Superior temporal gyrus (tissue), 1 donor: ENCODE results near the gene EEF1AKMT3.

ENCODE experiments used
- DNase-seq: peaks from one replicate; pipeline ENCODE4 v3.0.0-alpha.2; 2016; ENCODE audit errors: extremely low spot score

EEF1AKMT3 gene

DNA sequence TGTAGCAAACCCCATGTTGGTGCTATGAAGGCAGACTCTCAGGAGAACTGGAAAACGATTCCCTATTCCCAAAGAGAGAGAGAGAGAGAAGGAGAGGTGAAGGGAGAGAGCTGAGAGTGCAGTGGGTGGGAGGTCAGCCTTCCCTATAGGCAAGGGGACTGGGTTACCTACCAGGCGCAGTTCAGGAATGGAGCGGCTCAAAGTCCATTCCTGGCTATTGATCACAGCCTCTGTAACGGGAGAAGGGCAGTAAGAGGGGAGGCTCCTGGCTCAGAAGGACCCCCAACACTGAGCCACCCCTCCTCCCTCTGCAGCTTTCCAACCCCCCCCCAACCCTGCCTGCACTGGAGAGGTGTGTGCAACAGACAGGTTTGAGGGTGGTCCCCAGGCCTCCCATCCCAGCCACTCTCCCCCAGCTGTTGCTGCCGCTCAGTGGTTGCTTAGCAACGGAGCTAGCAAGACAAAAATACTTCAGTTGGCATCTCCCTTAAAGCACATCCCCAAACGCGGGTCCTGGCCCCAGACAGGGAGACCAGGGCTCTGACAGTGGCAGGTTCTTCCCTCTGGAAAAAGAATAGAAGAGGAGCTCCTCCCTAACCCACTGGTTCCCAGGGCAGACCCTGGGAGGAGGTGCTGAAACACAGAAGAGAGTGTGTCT lies 37.1 kb upstream of the EEF1AKMT3 start:
- peak; percentile 19 for DNase-seq

DNA sequence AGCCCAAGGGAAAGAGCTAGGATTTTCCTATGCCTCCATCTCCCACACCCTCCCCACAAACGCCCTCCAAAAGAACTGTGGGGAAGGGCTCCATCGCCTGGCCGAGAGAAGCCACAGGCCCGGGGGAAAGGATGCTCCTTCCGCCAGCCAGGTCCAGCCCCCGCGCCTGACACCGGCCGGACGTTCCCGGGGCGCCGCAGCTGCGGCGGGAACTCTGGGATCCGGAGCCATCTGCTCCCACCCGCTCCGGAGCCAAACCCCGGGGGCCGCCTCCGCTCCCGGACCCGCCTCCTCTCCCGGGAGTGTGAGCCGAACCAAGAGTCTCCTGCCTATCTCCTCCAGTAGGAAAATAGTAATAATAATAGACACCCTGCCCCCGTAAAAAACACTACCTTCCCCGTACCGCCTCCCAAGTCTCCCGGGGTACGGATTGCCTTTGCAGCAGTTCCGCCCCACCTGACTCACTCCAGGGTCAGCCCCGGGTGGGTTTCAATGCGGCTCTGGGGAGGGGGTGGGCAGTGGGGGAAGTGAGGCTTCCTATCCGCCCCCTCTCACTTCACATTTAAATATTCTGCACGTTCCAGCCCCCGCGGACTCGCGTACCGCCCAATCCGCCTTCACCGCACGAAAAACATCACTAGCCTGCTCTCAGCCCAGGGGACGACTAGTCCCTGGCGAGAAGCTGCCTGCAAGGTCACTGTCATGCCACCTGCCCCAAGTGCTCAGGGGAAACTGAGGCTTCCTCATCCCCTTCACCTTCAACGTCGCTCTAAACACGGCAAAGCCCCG lies 36.3 kb upstream of the EEF1AKMT3 start:
- peak; percentile 35 for DNase-seq

- no peak for DNase-seq
These were observed 35.5 kb upstream of the EEF1AKMT3 start for GRCh38 chr12:57736741-57737466.

DNA sequence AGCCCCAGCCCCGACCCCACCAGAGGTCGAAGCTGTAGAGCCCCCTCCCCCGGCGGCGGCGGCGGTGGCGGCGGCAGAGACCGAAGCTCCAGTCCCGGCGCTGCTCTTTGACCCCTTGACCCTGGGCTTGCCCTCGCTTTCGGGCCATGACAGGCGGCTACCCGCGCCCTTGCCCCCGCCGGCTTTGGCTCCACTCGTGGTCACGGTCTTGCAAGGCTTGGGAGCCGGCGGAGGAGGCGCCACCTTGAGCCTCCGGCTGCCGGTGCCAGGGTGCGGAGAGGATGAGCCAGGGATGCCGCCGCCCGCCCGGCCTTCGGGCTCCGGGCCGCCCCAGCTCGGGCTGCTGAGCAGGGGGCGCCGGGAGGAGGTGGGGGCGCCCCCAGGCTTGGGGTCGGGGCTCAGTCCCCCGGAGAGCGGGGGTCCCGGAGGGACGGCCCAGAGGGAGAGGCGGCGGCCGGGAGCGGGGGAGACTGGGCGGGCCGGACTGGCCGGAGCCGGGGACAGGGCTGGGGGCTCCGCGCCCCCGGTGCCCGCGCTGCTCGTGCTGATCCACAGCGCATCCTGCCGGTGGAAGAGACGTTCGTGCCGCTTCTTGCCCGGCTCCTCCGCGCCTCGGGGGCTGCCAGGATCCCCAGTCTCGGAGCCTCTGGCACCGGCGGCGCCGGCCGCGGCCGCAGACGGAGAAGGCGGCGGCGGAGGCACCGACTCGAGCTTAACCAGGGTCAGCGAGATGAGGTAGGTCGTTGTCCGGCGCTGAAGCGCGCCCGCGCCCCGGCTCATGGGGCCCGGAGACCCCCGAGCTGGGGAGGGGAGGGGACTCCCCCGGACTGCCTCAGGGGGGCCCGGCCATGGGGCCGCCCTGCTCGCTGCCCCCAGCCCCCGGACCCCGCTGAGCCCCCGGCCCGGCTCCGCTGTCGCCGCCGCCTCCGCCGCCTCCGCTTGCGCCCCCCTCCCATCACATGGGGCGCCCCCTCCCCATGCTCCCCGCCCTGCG lies 34.6 kb upstream of the EEF1AKMT3 start:
- DNase-seq = no peak

DNA sequence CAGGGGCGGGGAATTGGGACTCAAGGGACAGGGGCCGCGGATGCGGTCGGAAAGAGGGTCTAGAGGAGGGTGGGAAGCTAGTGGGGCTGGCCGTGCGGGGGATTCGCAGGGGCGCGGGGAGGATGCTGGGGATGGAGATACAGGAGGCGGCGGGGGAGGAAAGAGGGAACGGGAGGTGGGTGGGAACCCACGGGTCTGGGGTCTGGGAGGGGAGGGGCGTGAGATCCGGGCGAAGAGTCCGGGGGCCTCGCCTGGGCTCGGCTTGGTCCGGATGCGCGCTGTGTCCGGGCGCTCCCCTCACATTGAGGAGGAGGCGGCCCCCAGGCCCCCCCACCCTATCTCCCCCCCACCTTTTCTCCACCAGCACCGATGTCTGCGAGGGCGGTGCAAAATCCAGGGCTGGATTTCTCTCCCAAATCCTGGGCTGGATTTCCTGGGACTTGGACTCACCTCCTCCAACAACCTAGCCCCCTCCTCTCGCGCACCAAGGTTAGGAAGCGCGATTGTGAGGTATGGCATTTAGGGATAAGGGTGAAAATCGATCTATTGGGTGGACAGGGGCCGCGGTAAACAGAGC lies 33.7 kb upstream of the EEF1AKMT3 start, which contains the start of gene AGAP2:
Gene AGAP2 (minus strand): TSS at position 82 of the 577 bp plus-strand sequence. CDS start 496 bp downstream, outside the sequence.
- DNase-seq = peak; percentile 57

GRCh38 chr12:57739387-57739786 lies 33.0 kb upstream of the EEF1AKMT3 start:
- peak; percentile 22 for DNase-seq

DNA sequence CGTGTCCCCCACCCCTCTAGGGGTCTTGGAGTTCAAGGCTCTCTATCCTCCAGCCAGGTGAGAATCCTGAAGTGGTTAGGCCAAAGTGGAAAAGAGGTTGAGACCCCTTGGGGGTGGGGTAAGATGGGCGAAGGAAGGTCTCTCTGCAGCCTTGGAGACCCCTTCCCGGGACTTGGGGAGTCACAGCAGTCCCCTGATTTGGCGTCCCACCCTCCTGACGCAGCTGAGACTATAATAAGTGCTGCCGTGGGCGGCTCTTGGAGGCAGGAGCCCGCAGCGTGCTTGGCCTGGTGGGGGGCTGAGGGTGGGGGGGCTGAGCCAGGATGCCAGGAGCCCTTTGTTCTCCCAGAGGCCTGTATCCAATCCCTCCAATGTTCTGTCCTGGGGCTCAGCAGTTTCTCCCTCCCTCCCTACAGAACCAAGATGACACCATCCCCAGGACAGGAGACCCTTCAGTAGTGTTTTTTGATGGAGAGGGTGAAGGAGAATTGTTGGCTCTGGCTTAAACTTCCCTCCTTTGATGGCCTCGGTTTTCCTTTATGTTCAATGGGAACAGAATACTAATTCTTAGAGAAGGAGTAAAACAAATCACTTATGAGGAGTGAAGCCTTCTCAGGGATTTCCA lies 32.4 kb upstream of the EEF1AKMT3 start:
- DNase-seq = no peak

DNA sequence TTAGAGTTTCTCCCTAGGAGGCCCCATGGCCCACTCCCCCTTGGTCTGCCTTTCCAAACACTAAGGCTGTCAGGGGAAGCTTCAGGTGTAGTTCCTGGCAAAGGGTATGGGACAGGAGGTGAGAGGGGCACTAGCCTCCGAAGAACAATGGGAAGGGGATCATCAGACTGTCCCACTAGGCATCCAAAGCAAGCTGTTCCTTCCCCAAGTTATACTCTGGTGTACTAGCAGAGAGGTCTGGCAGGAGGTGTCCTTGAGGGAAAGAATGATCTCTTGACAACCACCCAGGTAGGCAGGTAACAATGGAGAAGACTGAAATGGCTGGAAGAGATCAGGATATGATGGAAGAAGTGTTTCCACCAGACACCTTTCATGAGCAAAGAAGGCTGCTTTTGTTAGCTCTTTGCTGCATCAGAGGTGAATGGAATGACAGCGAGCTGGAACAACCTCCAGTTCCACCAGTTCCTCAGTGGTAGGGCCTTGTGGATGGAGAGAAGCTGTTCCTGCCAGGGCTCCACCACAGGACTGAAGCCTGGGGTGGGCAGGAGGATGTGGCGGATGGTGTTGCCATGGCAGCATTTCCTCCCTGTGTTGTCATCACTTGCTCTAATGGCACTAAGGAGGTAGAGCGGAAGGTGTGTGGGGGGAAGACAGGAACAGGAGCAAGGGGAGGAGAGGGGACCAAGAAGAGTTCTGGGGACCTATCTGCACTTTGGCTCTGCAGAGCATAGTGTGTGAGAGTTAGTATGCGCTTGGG lies 31.6 kb upstream of the EEF1AKMT3 start:
- DNase-seq = peak; percentile 26

GRCh38 chr12:57741413-57741789 lies 31.0 kb upstream of the EEF1AKMT3 start:
- no peak for DNase-seq

- no peak for DNase-seq
These were observed 30.3 kb upstream of the EEF1AKMT3 start for GRCh38 chr12:57741844-57742738.

DNA sequence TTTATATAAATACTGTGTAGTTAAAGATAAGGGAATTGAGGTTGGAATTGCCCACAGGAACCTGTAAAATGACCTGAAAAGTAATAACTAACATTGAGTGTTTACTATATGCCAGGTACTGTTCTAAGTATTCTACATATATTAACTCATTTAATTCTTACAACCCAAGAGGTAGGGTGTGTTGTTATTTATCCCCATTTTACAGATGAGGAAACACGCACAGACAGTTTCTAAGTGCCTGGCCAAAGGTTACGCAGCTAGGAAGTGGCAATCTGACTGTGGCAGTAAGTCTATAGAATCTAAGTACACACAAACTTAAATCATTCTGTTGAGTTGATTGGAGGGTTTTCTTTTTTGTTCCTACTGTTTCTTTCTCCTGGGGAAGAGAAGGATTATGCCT lies 28.6 kb upstream of the EEF1AKMT3 start:
- DNase-seq = no peak

DNA sequence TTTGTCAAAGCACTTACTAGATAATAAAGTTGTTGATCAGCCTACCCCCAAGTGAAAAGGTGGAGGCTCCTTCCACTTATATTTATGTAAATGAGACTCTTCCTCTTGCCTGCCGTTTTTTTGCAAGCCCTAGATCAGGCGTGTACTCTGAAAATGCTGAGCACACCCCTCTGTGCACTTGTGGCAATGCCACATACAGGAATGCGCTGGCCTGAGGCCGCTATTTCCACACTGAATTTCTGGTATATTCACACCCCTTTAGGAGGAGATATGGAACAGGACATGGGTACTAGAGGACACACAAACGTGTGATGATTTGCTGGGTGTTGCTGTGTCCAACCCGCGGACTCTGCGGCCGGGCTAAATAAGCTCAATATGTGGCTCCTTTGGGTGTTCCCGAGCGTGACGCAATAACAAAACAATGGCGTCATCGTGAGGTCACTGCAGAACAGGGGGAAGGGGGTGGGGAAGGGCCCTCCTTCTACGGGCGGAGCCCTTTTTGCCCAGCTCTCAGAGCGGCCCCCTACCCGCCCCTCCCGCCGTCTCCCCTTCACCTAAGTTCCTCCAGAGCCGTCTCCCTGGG lies 28.1 kb upstream of the EEF1AKMT3 start:
- peak; percentile 43 for DNase-seq

- peak; percentile 99 for DNase-seq
These were observed 27.5 kb upstream of the EEF1AKMT3 start, which contains the start of gene TSPAN31 for GRCh38 chr12:57744777-57745484. TSS of gene TSPAN31 (plus strand) at chr12:57745039. CDS start at chr12:57745155, 116 bp downstream.

DNA sequence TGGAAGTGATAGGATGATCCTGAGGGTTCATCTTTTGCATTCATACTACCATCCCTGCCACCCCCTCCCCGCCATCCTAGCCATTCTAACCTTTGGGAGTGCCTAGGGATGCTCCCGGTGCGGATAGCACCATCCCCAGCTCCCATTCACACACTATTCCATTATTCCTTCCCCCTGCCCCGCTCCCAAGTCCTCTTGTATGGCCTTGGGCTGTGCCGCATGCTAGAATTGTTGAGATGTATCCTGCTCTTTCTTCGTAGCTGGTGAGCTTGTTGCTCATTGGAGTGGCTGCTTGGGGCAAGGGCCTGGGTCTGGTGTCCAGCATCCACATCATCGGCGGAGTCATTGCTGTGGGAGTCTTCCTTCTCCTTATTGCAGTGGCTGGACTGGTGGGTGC lies 26.9 kb upstream of the EEF1AKMT3 start:
- no peak for DNase-seq

DNA sequence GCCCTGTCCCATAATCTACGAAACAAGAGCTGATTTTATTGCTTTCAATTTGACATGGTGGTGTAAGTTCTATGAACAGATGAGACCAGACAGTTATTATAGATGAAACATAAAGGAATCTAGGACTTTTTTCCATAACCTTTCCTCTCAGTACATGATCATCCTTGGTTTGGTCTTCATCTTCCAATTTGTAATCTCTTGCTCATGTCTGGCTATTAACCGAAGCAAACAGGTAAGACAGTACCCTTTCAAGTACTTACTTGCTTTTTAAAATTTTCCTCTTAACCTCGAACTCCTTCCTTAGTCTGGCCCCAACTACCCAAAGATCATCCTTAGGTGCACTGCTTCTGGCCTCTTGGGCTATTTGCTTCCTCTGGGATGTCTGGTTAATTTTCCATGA lies 26.4 kb upstream of the EEF1AKMT3 start:
- no peak for DNase-seq

GRCh38 chr12:57749061-57749460 lies 23.4 kb upstream of the EEF1AKMT3 start:
- DNase-seq = no peak
